Stimulated activated CD4-positive, alpha-beta T cell treated with anti-CD3 and anti-CD28 coated beads, Interleukin-2, amount 100 ng/mL, for 4 hours (primary cell): ENCODE data around the gene LTA4H.

Experiments used
- DNase-seq: peaks from one replicate; pipeline ENCODE4 v3.0.0-alpha.2; 2020; ENCODE audit warnings: low read depth

Gene LTA4H

DNA sequence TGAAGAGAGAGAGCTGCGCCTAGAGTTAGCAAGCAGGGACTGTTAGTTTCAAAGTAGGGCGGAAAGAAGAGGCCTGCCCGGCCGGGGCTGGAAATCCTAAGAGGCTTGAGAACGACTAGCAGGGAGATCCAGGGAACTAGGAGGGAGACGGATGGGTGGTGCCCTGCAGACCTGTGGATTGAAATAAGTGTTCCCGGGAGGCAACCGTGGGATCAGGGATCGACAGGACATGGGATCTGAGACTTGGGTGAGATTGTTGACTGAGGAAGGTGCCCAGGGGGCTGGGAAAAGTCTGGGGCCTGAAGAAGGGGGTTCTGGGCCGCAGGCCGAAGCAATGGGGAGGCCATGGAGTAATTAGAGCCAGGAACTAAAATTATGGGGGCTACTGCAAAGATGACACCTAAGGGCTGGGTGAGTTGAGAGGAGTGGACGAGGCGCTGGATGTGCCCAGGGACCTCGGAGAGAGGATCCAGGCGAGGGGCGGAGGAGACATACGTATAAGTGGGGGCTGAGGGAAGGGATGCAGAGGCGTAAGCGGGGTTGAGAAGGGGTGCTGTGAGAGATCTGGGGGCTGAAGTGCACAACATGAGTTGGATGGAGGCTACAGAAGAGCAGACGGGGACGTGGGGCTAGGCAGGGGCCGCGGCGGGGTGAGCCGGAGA is 635 bp downstream of the LTA4H start:
- DNase-seq = peak; percentile 9

DNA sequence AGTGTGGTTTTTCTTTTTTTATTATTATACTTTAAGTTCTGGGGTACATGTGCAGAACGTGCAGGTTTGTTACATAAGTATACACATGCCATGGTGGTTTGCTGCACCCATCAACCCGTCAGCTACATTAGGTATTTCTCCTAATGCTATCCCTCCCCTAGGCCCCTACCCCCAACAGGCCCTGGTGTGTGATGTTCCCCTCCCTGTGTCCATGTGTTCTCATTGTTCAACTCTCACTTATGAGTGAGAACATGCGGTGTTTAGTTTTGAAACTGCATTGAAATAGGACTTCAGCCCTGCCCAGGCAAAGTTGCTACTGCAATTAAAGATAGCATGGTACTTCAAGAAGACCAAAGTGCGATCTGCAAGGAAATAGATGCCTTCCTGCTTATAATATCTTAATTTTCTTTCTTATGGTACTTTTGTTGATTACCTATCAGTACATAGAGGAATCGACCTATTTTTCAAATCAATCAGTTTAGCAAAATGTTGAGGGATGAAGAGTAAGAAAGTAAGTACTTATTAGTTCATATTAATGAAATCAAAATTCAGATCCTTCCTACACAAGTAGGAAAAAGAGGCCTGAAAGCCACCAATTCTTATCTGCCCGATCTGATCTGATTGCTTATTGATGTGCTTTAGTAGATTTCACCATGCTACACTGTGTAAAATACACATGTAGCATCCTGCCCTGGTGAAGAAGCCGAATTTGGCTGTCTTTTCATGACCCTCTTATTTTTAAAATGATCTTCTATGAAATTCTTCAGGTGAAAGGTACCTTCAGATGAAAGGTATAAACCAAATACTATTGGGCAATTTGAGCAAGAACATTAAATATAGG is 1.6 kb downstream of the LTA4H start:
- DNase-seq = no peak

DNA sequence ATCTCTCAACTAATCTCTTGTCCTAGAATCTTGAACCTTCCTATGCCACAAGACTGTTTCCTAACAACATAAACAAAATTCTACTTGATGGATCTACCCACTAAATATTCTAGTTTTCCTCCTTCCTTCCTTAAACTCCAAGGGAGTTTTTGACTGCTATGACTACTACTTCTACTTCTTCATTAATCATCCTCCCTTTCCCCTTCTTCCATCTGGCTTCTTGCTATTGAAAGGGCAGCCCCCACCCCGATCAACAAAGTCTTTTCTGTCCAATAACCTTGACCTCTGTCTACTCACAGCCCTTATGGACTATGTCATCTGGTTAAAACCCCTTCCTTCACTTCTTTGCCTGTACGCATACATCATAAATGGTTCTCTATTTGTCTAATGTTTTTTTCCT is 5.6 kb downstream of the LTA4H start:
- no peak for DNase-seq

DNA sequence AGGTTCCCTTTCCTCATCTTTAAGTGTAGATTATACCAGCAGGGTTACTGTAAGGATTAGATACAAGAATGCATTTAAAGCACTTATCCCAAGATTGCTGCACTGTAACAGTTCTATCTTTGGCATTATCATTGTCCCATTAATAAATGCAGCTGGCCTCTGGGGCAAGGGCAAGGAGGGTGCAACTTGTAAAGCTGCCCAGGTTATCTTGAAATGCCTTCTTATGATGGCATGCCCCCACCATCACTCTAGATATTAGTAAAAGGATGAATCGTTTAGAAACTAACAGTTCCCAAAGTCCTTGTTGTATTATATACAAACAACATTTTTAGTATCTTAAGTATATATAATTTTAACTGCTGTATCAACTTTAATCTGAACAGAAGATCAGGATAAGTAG is 6.8 kb downstream of the LTA4H start:
- no peak for DNase-seq

DNA sequence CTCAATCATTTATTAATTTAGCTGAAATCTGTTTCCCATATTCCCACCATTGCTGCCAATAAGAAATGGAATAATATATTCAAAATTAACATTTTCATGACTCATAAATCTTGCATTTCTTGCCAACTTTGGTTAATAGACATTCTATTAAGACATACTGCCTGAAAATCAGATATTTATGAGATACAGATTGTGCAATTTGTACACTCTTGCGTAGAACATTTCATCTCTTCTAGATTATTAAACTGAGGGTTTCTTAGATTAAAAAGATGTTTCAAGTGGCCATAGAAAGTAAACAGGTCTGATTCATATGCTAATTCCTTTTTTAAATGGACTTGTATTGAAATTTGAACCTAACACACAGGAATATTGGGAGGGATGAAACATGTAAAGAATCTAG is 9.1 kb downstream of the LTA4H start:
- DNase-seq = no peak

DNA sequence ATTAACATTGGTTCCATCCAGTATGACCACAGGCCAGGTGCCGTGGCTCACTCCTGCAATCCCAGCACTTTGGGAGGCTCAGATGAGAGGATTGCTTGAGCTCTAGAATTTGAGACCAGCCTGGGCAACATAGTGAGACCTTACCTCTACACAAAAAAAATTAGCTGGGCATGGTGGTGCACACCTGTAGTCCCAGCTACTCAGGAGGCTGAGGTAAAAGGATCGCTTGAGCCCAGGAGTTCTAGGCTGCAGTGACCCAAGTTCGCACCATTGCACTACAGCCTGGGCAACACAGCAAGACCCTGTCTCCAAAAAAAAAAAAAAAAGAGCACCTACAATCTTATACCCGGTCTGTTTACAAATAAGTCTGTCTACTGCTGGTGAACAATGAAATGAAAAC is 9.9 kb downstream of the LTA4H start:
- DNase-seq = no peak

DNA sequence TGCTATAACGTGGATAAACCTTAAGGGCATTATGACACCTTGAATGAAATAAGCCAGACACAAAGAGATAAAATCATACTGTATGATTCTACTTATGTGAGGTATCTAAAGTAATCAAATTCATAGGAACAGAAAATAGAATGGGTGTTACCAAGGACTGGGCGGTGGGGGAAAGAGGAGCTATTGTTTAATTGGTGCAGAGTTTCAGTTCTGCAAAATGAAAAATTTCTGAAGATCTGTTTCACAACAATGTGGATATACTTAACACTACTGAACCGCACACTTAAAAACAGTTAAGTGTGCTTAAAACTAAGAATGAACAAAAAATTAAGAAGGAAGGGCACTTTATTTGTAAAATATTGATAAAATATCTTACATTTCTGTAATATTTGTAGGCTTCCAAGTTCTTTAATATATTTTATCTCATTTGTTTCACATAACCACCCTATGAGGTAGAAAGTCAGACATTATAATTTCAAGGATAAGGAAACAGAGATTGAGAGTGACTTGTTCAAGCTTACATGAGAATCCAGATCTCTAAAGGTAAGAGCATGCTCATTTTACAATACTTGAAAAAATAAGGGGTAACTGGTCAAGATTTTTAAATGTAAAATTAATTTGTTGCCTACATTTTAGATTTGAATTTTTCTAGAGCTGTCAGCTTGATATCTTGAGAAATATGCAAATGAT is 14.9 kb downstream of the LTA4H start:
- DNase-seq = no peak

DNA sequence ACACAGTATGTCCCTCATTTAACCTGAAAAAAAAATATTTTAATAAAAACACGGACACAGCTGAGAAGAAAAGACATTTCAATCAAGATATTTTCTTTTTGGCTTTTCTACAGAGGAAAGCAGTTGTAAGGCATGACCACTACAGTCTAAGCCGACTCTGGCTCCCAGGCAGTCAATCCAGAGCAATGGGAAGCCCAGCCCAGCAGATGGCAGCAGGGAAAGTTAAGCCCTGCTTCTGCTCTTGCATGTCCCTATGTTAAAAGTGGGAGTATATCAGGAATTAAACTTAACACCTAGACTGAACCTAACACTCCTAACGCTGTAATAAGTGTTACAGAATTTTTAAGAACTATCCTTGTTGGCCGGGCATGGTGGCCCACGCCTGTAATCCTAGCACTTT is 19.7 kb downstream of the LTA4H start:
- DNase-seq = no peak

DNA sequence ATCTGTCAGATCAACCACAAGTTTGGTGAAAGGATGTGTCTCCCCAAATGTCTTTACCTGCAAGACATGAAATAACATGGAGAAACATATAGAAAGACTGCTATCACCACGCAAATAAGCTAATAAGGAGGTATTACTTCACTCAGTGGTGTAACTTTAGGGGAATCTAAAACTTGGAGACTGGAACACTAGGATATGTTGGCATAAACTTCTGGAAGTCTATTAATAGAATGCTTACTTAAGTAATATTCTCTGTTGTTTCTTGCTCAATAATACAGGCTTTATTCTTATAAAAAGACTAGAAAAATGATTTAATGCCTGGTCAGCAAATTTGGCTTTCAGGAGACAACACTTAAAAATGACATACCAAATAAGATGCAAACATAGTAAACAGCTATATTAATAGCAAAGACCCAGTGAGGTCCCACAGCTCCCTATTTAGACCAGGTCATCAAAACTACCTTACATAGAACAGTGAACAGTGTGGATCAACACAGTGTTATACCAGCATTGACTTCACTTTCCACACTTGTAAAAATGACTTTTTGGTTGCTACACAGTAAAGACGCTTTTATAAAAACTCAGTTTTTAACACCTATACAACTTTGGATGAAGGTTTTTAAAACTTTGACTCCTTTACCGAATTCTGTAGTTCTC is 20.3 kb downstream of the LTA4H start:
- no peak for DNase-seq

DNA sequence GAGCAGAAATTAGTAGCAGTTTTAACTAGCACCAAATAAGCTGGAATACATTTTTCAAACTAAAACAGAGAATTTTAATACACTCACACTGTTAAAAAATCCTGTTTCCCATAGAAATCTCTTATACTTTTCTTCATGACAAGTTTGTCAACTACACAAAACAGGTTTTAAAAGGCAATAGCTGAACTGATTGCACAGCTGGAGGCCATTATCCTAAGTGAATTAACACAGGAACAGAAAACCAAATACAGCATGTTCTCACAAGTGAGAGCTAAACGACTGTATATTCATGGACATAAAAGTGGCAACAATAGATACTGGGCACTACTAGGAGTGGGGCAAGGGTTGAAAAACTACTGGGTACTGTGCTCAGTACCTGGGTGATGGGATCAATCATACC is 27.7 kb downstream of the LTA4H start:
- DNase-seq = no peak

DNA sequence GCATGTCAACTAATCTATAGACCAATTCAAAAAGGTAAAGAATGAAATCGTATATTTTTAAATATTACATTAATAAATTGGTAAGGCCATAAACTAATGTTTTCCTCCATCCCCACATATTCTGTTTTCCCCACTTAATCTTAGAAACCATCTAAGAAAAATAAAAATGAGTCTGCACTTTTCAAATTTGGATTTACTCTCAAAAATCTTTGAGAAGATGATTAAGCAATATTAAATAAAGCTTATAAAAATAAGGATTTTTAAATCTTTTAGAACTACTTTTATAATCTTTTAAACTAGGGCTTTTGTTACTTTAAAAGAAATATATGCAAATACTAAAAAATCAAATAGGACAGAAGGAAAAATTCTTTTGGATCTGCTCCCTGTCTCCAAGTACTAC is 28.7 kb downstream of the LTA4H start:
- DNase-seq = no peak

DNA sequence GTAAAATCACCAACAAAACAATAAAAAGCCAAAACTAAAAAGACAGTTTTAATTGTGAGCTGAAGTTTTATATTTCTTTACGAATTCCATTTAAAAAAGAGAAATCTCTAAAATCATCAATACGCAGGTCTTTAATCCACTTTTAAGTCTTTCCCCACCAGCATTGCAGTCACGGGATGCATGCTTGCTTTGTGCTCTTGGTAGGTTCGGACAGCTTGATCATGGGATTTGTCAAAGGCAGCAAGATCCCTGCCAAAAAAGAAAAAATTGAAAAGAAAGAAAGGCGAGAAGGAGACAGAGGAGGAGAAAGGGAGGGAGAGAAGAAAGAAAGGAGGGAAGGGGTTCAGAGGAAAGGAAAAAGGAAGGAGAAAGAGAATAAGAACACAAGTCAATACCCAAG is 34.5 kb downstream of the LTA4H start:
- DNase-seq = no peak

DNA sequence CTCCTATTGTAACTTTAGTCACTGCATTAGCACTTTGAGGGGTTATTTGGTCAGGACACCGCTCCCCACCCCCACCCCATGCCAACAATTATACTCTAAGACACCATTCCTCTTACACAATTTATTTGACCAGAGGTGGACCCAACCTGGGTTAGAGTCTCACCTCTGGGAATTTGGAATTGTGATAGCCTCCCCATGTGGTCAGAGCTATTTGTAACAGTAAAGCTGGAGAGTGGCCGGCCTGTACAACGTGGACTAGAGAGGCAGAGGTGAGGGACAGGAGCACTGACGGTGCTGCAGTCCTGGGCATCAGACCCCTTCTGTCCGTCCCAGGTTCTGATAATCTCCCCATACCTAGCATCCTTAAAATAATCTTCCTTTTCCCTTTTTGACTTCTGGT is 35.9 kb downstream of the LTA4H start:
- DNase-seq = no peak

DNA sequence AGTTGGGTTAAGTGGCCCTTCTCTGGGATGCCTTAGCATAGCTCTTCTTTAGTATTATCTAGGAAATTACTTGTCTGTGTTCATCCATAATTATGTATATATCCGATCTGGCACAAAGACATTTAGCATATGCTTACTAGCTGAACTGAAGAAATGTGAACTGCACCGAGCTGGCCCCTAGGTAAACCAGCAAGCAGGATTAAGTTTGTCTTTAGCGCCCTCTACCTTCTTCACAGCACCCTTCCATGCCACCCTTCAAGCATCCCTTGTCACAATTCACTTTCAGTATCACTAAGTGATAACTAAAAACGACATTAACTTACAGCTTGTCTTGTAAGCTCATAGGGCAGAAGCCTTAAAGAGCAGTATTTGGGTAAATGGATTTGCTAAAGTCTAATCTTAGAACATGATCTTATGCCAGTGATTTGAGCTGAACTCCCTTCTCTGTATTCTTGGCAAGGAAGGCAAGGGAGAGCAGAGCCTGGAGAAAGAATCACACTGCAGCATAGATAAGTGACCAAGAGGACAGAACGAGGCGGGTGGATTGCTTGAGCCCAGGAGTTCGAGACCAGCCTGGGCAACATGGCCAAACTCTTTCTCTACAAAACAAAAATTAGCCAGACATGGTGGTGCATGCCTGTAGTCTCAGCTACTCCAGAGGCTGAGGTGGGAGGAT is 36.6 kb downstream of the LTA4H start:
- DNase-seq = peak; percentile 31

DNA sequence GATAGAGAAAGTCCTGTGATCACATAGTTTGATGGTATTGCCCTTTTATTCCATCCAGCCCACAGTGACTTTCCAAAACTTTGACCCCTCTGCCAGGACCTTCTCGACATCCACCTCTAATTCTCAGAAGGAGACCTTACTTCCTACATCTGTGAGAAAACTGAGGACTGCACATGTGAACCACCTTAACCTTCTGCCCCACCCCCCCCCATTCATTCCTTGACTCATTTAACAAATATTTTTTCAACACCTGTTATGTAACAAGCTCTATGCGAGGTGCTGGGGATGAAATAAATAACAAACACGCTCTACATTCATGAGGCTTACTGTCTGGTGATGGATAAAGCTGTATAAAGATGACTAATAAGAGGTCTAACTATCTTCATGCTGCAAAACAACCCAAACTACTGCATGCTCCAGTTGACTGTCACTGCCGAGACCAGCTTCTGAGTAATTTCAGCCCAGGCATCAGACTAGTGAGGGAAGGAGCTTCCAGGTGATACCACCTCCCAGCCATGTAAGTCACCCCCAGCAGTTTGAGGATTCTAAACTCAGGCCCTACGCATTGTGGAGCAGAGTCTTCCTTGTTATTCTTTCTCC is 37.4 kb downstream of the LTA4H start:
- no peak for DNase-seq

DNA sequence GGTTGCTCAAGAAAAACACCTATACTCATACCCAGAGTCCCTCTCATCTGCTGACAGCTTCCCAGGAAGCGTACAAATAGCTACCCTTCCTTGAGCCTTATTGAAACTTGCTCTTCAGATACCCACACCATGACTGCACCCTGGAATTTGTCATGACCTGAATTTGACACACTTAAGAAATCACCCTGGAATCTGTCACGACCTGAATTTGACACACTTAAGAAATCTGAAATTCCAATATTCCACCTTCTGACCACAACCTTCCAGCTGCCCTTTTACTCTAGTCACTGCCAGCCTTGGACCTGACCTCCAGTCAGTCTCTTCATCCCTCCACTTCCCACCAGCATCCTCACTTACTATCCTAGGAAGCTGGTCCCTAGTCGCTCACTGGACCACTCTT is 38.1 kb downstream of the LTA4H start:
- no peak for DNase-seq

DNA sequence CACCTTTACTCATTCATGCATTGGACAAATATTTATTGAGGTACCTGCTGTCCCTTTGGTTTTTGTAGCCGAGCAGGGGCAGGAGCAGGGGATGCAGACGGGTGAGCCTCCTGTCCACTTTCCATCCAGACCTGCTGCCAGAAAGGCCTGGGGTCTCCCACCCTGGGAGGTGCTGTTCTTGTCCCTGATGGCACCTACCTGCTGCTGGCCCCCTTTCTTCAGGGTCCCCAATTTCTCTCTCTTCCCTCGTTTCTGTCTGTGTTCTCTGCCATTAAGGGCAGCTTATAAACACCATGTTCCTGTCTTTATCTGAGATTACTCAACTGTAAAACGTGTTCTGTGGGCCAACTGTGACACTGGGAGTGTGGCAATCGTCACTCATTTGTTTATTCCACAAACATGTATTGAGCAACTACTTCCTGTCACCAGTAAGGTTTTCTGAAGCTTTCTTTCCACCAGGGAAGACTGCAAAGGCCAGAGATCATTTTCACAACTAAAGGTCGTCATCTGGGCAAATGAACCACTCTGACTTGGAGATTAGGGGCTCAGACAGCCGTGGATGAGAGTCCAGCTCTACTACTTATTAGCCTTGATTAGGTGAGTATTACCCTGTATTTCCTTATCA is 39.2 kb downstream of the LTA4H start, which contains the start of gene HAL:
HAL (minus strand) TSS at position 311 of the 625 bp plus-strand sequence. CDS start 434 bp downstream, outside the sequence.
- no peak for DNase-seq

DNA sequence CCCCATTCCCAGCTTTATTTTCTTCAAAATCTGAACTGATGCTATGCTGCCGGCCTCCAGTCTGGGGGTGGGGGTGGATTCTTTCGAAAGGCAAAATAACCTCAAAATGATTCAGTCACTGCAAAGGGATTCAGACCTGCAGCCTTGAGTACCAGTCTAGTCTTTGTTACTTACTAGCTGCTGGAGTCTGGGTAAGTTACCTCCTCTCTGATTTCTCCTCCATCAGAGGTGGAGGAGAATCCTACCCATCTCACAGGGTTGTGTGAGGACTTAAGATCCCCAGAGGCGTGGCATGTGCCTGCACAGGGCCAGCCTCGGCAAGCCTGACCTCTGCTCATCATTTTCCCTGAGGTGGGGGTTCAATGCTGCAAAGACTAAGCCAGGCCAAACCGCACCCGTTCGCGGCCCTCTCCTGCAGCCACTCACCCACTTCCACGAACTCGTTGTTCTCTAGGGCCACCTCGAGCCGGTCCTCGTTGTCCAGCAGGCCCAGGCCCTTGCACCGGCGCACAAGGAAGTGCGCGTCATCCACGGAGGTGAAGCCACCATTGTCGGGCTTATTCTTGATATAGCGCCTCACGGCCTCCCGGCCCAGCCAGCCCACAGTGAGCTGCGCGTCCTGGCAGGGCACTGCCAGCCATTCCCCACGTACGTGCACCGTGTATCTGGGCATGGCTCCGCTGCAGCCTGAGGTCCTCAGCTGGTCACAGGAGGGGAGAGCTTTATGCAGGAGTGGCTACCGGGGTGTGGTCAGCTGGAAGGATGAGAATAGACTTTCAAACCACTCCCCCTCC is 40.0 kb downstream of the LTA4H start:
- no peak for DNase-seq

DNA sequence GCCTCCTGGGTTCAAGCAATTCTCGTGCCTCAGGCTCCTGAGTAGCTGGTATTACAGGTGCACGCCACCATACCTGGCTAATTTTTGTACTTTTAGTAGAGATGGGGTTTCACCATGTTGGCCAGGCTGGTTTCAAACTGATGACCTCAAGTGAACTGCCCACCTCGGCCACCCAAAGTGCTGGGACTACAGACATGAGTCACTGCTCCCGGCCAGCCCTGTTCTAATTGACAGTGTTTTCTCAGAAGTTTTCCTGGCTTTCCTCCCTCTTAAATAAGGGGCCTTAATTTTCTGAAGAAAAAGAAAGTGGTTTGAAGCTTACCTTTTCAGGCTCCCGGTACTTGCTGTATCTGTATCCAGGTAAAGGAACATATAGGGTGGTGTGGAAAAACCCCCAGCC is 40.9 kb downstream of the LTA4H start:
- no peak for DNase-seq

DNA sequence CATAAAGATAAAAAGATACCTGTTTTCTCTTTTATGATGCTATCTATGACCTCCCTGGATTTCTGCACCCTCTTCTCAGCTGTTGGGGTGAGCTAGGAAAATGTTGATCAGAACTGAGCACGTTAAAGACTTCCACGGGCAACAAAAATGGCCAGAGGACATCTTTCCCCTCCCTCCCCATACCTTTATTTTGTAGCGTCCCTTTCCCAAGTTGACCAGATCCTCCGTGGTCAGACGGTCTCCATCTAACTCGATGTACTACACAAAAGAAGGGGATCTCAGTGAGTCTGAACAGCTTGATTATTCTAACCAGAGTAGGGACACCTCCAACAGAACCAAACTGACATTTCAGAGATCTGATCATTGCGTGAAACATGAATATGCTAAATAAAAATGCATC is 41.5 kb downstream of the LTA4H start:
- DNase-seq = no peak
